ENCODE measurements around the gene PPP1R7.

The PPP1R7 gene

DNA sequence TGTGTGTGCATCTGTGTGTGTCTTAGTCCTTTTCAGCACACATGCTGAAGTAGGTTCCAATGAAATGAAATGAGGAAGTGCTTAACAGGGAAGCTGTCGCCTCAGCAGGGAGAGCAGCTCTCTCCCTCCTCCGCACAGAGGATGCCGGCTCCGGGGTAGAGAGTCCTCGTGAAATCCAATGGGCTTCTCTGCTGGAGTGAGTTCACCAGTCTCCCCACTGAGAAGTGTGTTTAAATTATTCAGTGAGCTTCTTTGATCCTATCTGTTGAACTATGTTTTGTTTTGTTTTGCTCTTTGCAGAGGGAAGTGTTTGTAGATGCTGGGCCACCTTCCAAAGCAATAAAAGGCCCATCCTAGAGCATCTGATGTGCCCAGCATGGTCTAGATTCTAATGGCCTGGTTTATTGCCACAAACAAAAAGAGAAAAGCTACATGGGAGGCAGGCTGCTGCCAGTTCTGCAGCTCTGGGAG is 6.7 kb downstream of the PPP1R7 start:
- no peak for DNase-seq
- TF ChIP-seq GATA1 (IDR thresholded peaks at IDR 0.05; ENCODE audit: low read depth, low read length) (no peak), POLR2A (IDR thresholded peaks at IDR 0.05; ENCODE audit: low read length) (no peak)

DNA sequence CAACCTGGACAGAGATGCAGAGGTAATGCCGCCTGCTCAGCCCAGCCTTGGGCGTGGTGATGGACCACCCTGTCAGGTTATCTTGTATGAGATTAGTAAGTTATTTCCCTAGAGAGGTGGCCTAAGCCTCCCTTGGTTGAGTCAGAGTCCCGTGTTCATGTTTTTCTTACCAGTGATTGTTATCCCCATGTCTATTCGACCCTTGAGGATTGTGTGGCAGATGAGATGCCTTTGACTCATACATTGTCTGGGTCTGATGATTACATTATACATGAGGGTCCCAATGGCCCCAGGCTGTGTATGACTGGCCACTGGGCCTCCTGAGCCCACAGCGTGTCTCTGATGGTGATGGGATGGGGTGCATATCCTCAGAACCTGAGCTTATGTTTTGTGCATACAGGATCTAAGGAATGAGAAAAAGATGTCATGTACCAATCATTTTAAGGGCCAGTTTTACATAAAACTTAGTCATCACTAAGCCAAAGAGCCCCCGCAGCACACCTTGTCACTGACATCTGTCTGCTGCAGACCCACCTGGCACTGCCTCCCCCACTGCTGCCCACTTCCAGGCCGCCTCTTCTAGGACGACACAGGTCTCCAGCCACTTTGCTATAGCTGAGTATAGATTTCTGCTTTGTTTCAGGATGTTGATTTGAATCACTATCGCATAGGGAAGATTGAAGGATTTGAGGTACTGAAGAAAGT is 7.7 kb downstream of the PPP1R7 start:
- DNase-seq = no peak
- no peak for TF ChIP-seq GATA1 (IDR thresholded peaks at IDR 0.05; ENCODE audit: low read depth, low read length)
- no peak for TF ChIP-seq POLR2A (IDR thresholded peaks at IDR 0.05; ENCODE audit: low read length)

DNA sequence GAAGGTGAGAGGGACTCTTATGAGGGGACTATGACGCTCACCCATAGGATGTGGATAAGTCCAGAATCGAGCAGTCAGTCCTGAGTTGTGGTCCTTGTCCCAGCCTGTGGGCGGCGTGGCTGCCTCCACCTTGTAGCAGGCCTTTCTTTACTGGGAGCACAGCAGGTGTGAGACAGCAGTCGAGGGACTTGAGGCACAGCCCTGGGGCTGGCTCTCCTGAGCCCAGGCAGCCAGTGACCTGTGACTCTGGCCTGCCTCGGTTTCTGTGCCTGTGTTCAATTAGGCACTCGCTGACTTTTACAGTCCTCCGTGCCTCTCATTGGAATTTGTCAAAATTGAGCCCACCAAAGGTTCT is 8.3 kb downstream of the PPP1R7 start:
- TF ChIP-seq GATA1 (IDR thresholded peaks at IDR 0.05; ENCODE audit: low read depth, low read length) (no peak), POLR2A (IDR thresholded peaks at IDR 0.05; ENCODE audit: low read length) (no peak)
- no peak for DNase-seq

DNA sequence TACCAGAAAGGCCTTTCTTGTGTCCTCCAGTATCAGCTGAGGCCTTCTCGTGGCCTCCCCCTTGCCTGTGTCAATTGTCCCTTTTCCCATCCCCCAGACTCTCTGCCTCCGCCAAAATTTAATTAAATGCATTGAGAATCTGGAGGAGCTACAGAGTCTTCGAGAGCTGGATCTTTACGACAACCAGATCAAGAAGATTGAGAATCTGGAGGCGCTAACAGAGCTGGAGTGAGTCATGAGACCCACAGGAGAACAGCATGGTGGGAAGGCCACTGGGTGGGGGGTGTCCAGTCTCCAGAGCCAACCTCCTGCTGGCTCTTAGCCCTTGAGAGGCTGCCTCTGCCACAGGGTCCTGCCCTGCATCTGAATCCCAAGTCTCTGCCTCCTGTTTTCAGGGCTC is 8.8 kb downstream of the PPP1R7 start:
- no peak for DNase-seq
- TF ChIP-seq GATA1 (IDR thresholded peaks at IDR 0.05; ENCODE audit: low read depth, low read length) = no peak
- TF ChIP-seq POLR2A (IDR thresholded peaks at IDR 0.05; ENCODE audit: low read length) = no peak

DNA sequence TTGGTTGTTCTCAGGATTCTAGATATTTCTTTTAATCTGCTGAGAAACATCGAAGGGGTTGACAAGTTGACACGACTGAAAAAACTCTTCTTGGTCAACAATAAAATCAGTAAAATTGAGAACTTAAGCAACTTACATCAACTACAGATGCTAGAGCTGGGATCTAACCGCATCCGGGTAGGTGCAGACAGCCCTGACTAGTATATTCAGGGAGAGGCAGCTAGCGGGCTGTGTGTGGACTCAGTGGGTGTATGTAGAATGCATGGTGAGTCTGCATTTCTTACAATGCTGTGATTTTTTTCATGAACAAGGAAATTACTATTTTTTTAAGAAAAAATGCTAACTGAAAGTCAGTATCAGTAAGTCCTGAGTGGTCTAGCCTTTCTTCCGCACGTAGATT is 10.1 kb downstream of the PPP1R7 start:
- no peak for DNase-seq
- no peak for TF ChIP-seq POLR2A (IDR thresholded peaks at IDR 0.05; ENCODE audit: low read length)
- no peak for TF ChIP-seq GATA1 (IDR thresholded peaks at IDR 0.05; ENCODE audit: low read depth, low read length)

DNA sequence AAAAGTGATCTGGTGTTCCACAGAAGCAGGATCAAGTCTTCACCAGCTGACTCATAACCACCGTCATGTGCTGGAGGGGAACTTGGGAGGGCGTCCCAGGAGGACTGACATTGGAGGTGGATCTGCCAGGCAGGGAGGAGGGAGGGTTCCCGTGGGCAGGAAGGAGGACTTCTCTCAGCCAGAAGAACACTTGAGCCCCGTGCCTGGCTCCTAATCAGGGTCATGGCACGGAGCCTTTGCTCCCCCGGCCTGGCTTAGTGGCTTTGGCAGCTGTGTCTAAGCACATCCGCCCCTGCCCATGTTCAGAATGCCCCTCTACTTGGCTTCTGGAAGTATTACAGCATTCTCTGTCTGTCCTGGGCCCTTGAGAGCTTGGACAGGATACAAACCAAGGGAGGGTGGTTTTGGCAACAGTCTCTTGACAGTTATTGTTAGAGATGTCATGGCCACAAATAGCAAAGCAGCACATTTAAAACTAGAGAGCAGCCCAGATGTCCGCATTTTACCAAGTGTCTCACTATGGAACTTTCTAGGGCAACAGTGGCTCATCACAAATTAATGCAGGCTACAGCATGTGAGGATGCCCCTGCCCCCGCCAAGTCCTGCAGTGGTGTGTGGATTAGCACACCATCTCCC is 11.5 kb downstream of the PPP1R7 start:
- no peak for DNase-seq
- no peak for TF ChIP-seq GATA1 (IDR thresholded peaks at IDR 0.05; ENCODE audit: low read depth, low read length)

DNA sequence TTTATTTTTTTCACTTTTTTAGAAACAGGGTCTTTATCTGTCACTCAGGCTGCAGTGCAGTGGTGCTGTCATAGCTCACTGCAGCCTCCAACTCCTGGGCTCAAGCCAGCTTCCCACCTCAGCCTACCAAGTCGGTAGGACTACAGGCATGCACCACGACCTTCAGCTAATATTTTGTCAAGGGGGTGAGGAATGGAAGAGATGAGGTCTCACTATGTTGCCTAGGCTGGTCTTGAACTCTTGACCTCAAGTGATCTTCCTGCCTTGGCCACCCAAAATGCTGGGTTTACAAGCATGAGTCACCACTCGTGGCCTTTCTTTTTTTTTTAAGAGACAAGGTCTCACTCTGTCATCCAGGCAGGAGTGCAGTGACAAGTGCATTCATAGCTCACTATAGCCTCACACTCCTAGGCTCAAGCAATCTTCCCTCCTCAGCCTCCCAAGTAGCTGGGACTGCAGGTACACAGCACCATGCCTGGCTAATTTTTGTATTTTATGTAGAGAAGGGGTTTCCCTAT is 13.4 kb downstream of the PPP1R7 start:
- no peak for DNase-seq
- TF ChIP-seq POLR2A (IDR thresholded peaks at IDR 0.05; ENCODE audit: low read length) (no peak), GATA1 (IDR thresholded peaks at IDR 0.05; ENCODE audit: low read depth, low read length) (no peak)

DNA sequence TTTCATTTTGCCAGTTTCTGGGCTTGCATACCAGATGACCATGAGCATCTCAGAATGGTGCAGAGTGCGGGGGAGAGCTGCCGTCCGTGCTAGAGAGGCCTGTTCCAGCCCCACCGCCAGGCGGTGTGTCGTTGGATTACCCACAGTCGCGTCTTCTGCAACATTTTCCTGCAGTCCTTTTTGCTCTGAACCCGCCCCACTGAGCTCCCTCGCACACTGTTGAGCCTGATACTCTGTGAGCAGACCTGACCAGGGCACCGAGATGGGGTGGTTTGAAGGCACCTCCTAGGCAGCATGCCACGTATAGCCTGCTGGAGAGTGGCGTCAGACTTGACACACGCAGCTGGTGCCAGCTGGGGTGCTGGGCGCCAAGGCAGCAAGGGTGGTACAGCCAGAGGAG is 18.1 kb downstream of the PPP1R7 start:
- no peak for TF ChIP-seq POLR2A (IDR thresholded peaks at IDR 0.05; ENCODE audit: low read length)
- TF ChIP-seq GATA1 (IDR thresholded peaks at IDR 0.05; ENCODE audit: low read depth, low read length) = no peak
- DNase-seq = no peak

DNA sequence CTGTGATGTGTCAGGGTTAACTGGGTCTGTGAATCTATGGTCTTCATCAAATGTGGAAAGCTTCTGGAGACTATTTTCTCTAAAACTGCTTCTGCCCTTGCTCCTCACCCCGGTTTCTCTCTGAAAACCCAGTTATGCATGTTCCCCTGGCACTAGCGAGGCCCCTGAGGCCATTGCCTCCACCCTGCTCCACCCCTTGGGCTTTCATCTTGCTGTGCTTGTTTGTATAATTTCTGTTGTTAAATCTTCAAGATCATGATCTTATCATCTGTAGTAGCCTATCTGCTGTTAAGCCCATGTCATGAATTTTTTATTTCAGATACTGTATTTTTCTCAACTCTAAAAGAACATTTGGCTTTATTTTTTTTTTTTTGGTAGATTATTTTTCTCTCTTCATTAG is 23.3 kb downstream of the PPP1R7 start:
- no peak for DNase-seq
- TF ChIP-seq POLR2A (IDR thresholded peaks at IDR 0.05; ENCODE audit: low read length) (no peak), GATA1 (IDR thresholded peaks at IDR 0.05; ENCODE audit: low read depth, low read length) (no peak)

DNA sequence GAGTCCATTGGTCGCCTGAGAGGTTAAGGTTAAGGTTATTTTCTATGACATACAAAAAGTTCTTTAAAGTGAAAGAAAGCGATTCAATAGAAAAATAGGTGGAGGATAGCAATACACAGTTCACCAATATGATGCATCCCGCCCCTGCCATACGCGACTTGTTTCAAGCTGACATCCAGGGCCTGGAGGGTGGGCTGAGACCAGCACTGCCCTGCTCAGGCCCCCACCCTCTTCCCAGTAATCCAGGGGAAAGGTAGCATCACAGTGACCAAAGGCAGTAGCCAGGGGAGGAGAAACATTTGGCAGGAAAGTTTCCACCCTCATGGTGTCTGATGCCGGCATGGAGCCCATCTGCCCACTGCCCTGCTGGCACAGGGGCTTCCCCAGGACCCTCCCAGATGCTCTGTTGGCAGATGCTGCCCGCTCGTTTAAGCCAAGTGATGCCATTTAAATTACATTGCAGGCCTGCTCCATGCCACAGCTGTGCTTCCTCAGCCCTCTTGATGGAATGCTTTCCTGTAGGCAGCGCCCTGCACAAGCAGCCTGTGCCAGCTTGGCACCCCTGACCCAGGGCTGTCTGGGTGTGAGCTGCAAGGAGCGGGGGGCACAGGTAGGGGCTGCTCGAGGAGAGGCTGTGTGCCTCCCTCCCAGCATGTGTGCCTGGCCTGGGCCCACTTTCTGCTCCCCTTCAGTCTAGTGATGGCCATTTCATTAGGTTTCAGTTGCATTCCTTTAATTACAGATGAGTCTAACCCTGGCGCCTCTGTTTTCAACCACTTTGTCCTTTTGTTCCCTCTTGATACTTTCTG is 27.5 kb downstream of the PPP1R7 start:
- no peak for DNase-seq
- TF ChIP-seq GATA1 (IDR thresholded peaks at IDR 0.05; ENCODE audit: low read depth, low read length) (no peak), POLR2A (IDR thresholded peaks at IDR 0.05; ENCODE audit: low read length) (no peak)

DNA sequence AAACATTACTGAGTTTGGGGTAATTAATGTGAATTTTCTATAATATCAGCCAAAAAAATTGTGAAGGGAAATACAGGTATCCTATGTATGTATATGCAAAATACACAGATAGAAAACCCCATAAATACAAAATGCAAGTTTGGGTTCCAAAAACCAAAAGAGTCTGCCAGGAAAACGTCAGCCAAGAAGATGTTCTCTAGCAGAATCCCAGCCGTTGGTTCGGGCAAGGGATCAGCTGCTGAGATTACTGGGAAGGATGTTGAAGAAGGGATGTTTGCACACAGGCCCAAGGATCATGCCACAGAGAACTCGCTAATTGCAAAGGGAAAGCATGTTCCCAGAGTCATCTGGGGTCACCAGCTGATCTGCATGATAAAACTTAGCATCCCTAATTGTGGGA is 28.7 kb downstream of the PPP1R7 start:
- no peak for TF ChIP-seq POLR2A (IDR thresholded peaks at IDR 0.05; ENCODE audit: low read length)
- no peak for TF ChIP-seq GATA1 (IDR thresholded peaks at IDR 0.05; ENCODE audit: low read depth, low read length)

DNA sequence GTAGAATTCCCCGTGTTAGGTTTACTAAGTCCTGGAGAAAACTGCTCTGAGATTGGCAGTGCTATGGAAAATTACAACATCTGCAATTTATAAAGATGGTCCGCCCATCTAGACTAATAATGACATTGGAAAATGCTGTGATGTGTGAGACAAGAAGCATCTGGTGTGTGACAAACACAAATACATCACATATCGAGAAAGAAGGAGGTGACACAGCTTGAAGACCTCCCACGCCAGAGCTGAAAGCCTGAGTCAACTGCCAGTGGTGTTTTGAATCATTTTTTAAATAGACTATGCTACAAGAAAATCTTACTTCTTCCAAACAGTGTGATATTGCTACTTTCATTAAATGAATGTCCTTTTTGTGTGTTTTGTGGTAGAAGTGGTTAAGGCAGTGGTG is 29.6 kb downstream of the PPP1R7 start:
- TF ChIP-seq POLR2A (IDR thresholded peaks at IDR 0.05; ENCODE audit: low read length) (no peak), GATA1 (IDR thresholded peaks at IDR 0.05; ENCODE audit: low read depth, low read length) (no peak)
- DNase-seq = no peak

More for the DNA sequence above, 28.7 kb downstream of the PPP1R7 start:
- no peak for DNase-seq

DNA sequence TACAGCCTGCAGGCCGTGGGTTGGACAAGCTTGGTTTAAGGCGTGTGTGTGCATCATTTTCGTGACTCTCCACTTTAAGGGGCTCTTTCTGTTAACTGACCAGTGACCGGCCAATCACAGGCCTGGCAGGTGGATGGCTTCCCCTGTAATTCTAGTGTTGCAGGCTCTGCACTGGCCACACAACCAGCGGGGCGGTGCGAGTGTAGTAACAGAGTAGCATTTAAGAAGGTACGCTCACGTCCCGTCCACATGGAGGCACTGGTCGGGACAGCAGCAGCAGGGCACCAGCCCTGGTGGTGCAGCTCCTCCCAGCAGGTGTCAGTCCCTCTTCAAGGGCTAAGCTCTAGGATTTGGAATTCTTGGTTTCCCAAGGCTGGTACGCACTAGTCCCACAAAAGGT is 30.2 kb downstream of the PPP1R7 start:
- DNase-seq = no peak
- no peak for TF ChIP-seq GATA1 (IDR thresholded peaks at IDR 0.05; ENCODE audit: low read depth, low read length)

DNA sequence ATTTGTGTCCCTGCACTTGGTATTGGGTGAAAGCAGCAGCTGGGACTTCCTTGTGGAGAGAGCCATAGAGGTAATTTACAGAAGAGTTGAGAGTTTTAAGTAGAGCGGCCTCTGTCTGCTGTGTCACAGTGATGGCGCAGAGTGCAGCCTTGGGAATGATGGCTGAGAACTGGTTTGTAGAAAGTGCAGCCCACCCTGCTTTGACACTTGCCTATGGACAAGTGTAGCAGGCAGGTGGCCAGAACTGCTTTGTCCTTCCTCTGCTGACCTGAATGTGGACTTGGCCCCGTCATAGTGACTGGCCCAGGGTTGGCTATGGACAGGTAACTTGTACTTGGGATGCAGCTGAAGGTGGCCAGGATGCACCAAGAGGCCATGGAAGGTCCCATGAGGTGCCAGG is 31.9 kb downstream of the PPP1R7 start:
- DNase-seq = no peak
- TF ChIP-seq GATA1 (IDR thresholded peaks at IDR 0.05; ENCODE audit: low read depth, low read length) (no peak), POLR2A (IDR thresholded peaks at IDR 0.05; ENCODE audit: low read length) (no peak)

All from erythroblast (primary cell).